BLaER1 treated with 17β-estradiol and CSF1 and Interleukin-3, amounts not matched to agents 10 nM and 100 nM (cell line): Measurements from ENCODE around the gene CAPN12.
A peak's percentile ranks its signal among the peaks of the same experiment; 100 is the strongest.

ENCODE experiments used
- H3K27ac ChIP-seq, 11 experiments: shearing (Covaris generic); formaldehyde crosslinking; 2 replicates each; pipeline ENCODE4 v1.8.1; 2022
- H3K27me3 ChIP-seq, 11 experiments: shearing (Covaris generic); formaldehyde crosslinking; 2 replicates each; pipeline ENCODE4 v1.8.1; 2022
- H3K36me3 ChIP-seq, 11 experiments: shearing (Covaris generic); formaldehyde crosslinking; 2 replicates each; pipeline ENCODE4 v1.8.1; 2022
- H3K4me1 ChIP-seq, 10 experiments: shearing (Covaris generic); formaldehyde crosslinking; 2 replicates each; pipeline ENCODE4 v1.8.1; 2022
- H3K4me2 ChIP-seq, 11 experiments: shearing (Covaris generic); formaldehyde crosslinking; 2 replicates each; pipeline ENCODE4 v1.8.1; 2022
- H3K4me3 ChIP-seq, 10 experiments: shearing (Covaris generic); formaldehyde crosslinking; 2 replicates each; pipeline ENCODE4 v1.8.1; 2022
- H3K9ac ChIP-seq, 11 experiments: shearing (Covaris generic); formaldehyde crosslinking; 2 replicates each; pipeline ENCODE4 v1.8.1; 2022
- H3K9me3 ChIP-seq, 11 experiments: shearing (Covaris generic); formaldehyde crosslinking; replicated peaks in 1 of 11; 2 replicates each; pipeline ENCODE4 v1.8.1; 2022
- H4K20me1 ChIP-seq, 11 experiments: shearing (Covaris generic); formaldehyde crosslinking; 2 replicates each; pipeline ENCODE4 v1.8.1; 2022
- Cebpa-rat ChIP-seq, 11 experiments: shearing (Covaris generic); IDR thresholded peaks; 2 replicates each; pipeline ENCODE4 v1.8.1; 2022

Gene CAPN12

GRCh38 chr19:38718747-38719543 is 25.3 kb downstream of the CAPN12 start:
- Histone ChIP-seq H3K9ac (no peak overlapping the region), H3K27ac (peak overlapping the region in 1 of 11 experiments; percentile 15; a peak in 4 of 22 replicates), H3K4me2 (no peak overlapping the region), H3K36me3 (peaks cover 97 to 100% (median 100%) of the 10 kb centered on the region in 11 experiments), H3K4me1 (peaks cover 0 to 38% (median 27%) of the 10 kb centered on the region in 10 experiments; a peak in 13 of 20 replicates), H3K9me3 (no peaks in the 10 kb centered on the region), H3K27me3 (no peaks in the 10 kb centered on the region), H3K4me3 (no peak overlapping the region), H4K20me1 (peaks cover 0 to 86% (median 15%) of the 10 kb centered on the region in 11 experiments; a peak in 10 of 22 replicates)
- TF ChIP-seq Cebpa-rat (IDR thresholded peaks at IDR 0.05): no peak

DNA sequence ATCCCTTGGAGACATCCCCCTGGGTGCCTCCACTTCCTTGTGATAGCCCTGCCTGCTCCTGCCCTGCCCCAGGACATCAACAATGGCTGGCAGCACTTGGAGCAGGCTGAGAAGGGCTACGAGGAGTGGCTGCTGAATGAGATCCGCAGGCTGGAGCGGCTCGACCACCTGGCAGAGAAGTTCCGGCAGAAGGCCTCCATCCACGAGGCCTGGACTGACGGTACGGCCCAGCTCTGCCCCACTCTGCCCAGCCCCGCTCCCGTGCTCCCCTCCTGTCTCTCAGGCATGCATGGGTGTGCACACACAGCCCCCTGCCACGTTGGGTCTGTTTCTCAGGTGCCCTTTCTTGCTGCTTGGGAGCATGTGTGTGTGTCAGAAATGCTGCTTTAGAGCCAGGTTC is 26.4 kb downstream of the CAPN12 start:
- peaks cover 97 to 100% (median 100%) of the 10 kb centered on the region in 11 experiments for H3K36me3 ChIP-seq
- no peaks in the 10 kb centered on the region for H3K9me3 ChIP-seq
- no peak overlapping the region for H3K4me3 ChIP-seq
- TF ChIP-seq Cebpa-rat (IDR thresholded peaks at IDR 0.05): no peak
- H3K4me2 ChIP-seq: no peak overlapping the region
- H3K27me3 ChIP-seq: no peaks in the 10 kb centered on the region
- no peak overlapping the region for H3K27ac ChIP-seq
- peaks cover 0 to 90% (median 15%) of the 10 kb centered on the region in 11 experiments; a peak in 12 of 22 replicates for H4K20me1 ChIP-seq
- H3K4me1 ChIP-seq: peaks cover 0 to 36% (median 25%) of the 10 kb centered on the region in 10 experiments; a peak in 13 of 20 replicates
- H3K9ac ChIP-seq: no peak overlapping the region

- no peak overlapping the region for H3K4me2 ChIP-seq
- H3K27ac ChIP-seq: no peak overlapping the region
- peaks cover 0 to 90% (median 15%) of the 10 kb centered on the region in 11 experiments; a peak in 12 of 22 replicates for H4K20me1 ChIP-seq
- no peaks in the 10 kb centered on the region for H3K9me3 ChIP-seq
- H3K4me3 ChIP-seq: no peak overlapping the region
- H3K27me3 ChIP-seq: no peaks in the 10 kb centered on the region
- no peak overlapping the region for H3K9ac ChIP-seq
- no peak for TF ChIP-seq Cebpa-rat (IDR thresholded peaks at IDR 0.05)
- H3K4me1 ChIP-seq: peaks cover 0 to 30% (median 21%) of the 10 kb centered on the region in 10 experiments; a peak in 13 of 20 replicates
- H3K36me3 ChIP-seq: peaks cover 96 to 100% (median 100%) of the 10 kb centered on the region in 11 experiments
Observed at GRCh38 chr19:38717051-38717450, 27.2 kb downstream of the CAPN12 start.

GRCh38 chr19:38715555-38715954 is 28.7 kb downstream of the CAPN12 start:
- no peak overlapping the region for H3K4me2 ChIP-seq
- TF ChIP-seq Cebpa-rat (IDR thresholded peaks at IDR 0.05): no peak
- H3K27me3 ChIP-seq: no peaks in the 10 kb centered on the region
- no peak overlapping the region for H3K27ac ChIP-seq
- H4K20me1 ChIP-seq: peaks cover 0 to 90% (median 5%) of the 10 kb centered on the region in 11 experiments; a peak in 11 of 22 replicates
- H3K4me3 ChIP-seq: no peak overlapping the region
- H3K4me1 ChIP-seq: peaks cover 0 to 15% (median 6%) of the 10 kb centered on the region in 10 experiments; a peak in 10 of 20 replicates
- no peak overlapping the region for H3K9ac ChIP-seq
- peaks cover 96 to 100% (median 100%) of the 10 kb centered on the region in 11 experiments for H3K36me3 ChIP-seq
- no peaks in the 10 kb centered on the region for H3K9me3 ChIP-seq

DNA sequence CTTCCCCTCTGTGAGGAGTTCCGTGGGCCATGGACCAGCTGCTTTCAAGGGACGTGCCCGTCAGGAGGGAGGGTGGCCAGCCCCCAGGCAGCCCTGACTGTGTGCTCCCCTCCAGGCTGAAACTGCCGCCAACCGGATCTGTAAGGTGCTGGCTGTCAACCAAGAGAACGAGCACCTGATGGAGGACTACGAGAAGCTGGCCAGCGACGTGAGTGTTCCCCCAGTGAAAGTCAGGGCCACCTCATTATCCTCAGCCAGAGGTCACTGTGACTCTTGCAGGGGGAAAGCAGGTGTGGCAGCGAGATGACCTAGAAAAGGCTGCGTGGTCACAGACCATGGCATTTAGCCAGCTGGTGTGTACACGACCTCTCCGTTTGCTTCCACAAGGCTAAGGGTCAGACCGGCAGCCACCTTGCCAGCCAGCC is 29.9 kb downstream of the CAPN12 start:
- no peak overlapping the region for H3K9ac ChIP-seq
- no peaks in the 10 kb centered on the region for H3K27me3 ChIP-seq
- H3K27ac ChIP-seq: no peak overlapping the region
- H3K4me3 ChIP-seq: no peak overlapping the region
- H3K4me1 ChIP-seq: peaks cover 0 to 6% (median 0%) of the 10 kb centered on the region in 10 experiments; a peak in 1 of 20 replicates
- H3K9me3 ChIP-seq: no peaks in the 10 kb centered on the region
- peaks cover 0 to 90% (median 7%) of the 10 kb centered on the region in 11 experiments; a peak in 14 of 22 replicates for H4K20me1 ChIP-seq
- peaks cover 97 to 100% (median 100%) of the 10 kb centered on the region in 11 experiments for H3K36me3 ChIP-seq
- no peak overlapping the region for H3K4me2 ChIP-seq
- no peak for TF ChIP-seq Cebpa-rat (IDR thresholded peaks at IDR 0.05)

DNA sequence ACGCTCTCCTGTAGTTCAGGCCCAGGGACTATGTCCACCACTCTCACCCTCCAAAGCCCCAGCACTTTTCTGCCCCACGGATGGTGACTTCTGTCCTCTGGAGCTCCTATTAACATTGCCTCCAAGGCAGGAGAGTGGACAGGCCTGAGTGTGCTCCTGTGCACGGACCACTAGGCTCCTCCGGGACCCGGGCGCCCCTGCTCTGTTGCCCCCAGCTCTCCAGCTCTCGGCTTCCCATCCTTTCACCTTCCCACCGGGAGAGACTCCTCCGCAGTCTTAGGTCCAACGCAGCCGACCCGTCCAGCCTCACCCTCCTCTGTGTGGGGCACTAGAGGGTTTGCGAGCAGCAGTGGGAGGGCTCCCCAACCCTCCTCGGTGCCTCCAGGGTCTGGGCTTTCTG is 30.4 kb downstream of the CAPN12 start:
- Histone ChIP-seq H3K9me3 (no peaks in the 10 kb centered on the region), H4K20me1 (peaks cover 0 to 90% (median 7%) of the 10 kb centered on the region in 11 experiments; a peak in 14 of 22 replicates), H3K27me3 (no peaks in the 10 kb centered on the region), H3K9ac (no peak overlapping the region), H3K4me1 (peaks cover 0 to 1% (median 0%) of the 10 kb centered on the region in 10 experiments; a peak in 1 of 20 replicates), H3K27ac (no peak overlapping the region), H3K36me3 (peaks cover 98 to 100% (median 100%) of the 10 kb centered on the region in 11 experiments), H3K4me2 (no peak overlapping the region), H3K4me3 (no peak overlapping the region)
- TF ChIP-seq Cebpa-rat (IDR thresholded peaks at IDR 0.05): no peak

DNA sequence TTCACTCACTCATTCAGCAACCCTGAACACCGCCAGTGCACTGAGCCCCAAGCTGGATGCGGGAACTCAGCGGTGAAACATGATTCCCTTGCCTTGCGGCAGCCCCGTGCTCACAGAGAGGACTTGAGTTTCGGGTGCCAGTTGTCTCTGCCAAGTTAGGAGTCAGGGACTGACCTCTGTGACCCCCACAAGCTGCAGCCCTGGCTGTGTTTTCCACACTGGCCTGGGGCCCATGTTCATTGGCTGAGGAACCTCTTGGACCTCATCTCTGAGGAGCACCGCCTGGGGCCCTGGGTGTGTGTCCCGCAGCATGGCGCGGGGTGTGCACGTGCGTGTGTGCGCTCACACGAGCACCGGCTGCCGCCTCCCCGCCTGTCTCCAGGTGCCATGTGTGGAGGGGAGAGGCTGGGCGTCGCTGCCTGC is 31.0 kb downstream of the CAPN12 start:
- Histone ChIP-seq H3K9ac (no peak overlapping the region), H3K4me3 (no peak overlapping the region), H3K4me2 (no peak overlapping the region), H3K4me1 (no peaks in the 10 kb centered on the region), H4K20me1 (peaks cover 0 to 90% (median 7%) of the 10 kb centered on the region in 11 experiments; a peak in 14 of 22 replicates), H3K9me3 (no peaks in the 10 kb centered on the region), H3K36me3 (peaks cover 98 to 100% (median 100%) of the 10 kb centered on the region in 11 experiments), H3K27me3 (no peaks in the 10 kb centered on the region), H3K27ac (no peak overlapping the region)
- TF ChIP-seq Cebpa-rat (IDR thresholded peaks at IDR 0.05): no peak

GRCh38 chr19:38712161-38712748 is 32.0 kb downstream of the CAPN12 start:
- no peak overlapping the region for H3K9ac ChIP-seq
- no peak overlapping the region for H3K27ac ChIP-seq
- peaks cover 0 to 90% (median 13%) of the 10 kb centered on the region in 11 experiments; a peak in 14 of 22 replicates for H4K20me1 ChIP-seq
- H3K27me3 ChIP-seq: no peaks in the 10 kb centered on the region
- no peaks in the 10 kb centered on the region for H3K9me3 ChIP-seq
- H3K4me2 ChIP-seq: no peak overlapping the region
- no peak for TF ChIP-seq Cebpa-rat (IDR thresholded peaks at IDR 0.05)
- H3K4me3 ChIP-seq: no peak overlapping the region
- H3K36me3 ChIP-seq: peaks cover 98 to 100% (median 100%) of the 10 kb centered on the region in 11 experiments
- 0 out of 20 replicates have a peak, but pooled peaks cover 0 to 4% (median 0%) of the 10 kb centered on the region in 10 experiments for H3K4me1 ChIP-seq

- no peak for TF ChIP-seq Cebpa-rat (IDR thresholded peaks at IDR 0.05)
- H3K9ac ChIP-seq: no peak overlapping the region
- no peak overlapping the region for H3K4me3 ChIP-seq
- no peak overlapping the region for H3K27ac ChIP-seq
- peaks cover 0 to 9% (median 0%) of the 10 kb centered on the region in 10 experiments; a peak in 1 of 20 replicates for H3K4me1 ChIP-seq
- peaks cover 0 to 90% (median 13%) of the 10 kb centered on the region in 11 experiments; a peak in 14 of 22 replicates for H4K20me1 ChIP-seq
- no peaks in the 10 kb centered on the region for H3K9me3 ChIP-seq
- no peaks in the 10 kb centered on the region for H3K27me3 ChIP-seq
- H3K4me2 ChIP-seq: no peak overlapping the region
- H3K36me3 ChIP-seq: peaks cover 98 to 100% (median 100%) of the 10 kb centered on the region in 11 experiments
Observed at GRCh38 chr19:38711726-38712153, 32.5 kb downstream of the CAPN12 start.
